HG03565 (cell line): ENCODE data around the gene ADCY6.

ENCODE experiments used
- ATAC-seq: cut with Tn5 transposase; IDR thresholded peaks from one replicate; pipeline ENCODE4 v1.9.1; 2021; ENCODE audit warnings: mild to moderate bottlenecking, moderate library complexity; ENCODE audit not compliant: unreplicated experiment

The ADCY6 gene

DNA sequence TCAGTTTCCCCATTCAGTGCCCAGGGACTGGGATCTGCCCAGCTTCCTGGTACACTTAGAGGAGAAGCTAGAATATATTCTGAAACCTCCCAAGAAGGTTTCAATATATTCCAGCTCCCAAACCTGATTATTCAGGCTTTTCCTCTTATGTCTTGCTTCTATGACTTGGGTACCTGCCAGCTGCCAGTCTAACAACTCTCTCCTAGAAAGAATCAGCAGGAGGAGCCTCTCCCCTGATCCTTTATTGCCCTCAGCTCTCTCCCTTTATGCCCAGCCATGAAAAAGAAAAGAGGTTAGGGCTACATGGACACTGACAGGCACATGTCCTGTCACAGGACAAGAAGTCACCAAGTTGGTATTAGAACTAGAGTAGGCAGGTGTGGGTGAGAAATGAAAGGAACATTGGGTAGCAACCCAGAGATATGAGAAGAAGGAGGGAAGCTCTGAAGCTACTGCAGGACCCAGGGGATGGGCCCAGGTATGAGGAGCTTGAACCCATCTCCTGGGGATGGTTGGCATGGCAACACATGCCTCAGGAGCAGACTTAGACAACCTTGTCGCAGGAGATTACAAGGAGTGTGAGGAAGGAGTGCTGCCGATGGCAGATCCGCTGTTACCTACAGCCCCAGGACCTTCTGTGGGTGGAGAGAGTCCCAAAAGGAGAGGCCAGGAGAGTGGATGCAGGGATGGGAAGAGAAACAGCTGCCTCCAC lies 27.4 kb upstream of the ADCY6 start:
- ATAC-seq, result no peak

DNA sequence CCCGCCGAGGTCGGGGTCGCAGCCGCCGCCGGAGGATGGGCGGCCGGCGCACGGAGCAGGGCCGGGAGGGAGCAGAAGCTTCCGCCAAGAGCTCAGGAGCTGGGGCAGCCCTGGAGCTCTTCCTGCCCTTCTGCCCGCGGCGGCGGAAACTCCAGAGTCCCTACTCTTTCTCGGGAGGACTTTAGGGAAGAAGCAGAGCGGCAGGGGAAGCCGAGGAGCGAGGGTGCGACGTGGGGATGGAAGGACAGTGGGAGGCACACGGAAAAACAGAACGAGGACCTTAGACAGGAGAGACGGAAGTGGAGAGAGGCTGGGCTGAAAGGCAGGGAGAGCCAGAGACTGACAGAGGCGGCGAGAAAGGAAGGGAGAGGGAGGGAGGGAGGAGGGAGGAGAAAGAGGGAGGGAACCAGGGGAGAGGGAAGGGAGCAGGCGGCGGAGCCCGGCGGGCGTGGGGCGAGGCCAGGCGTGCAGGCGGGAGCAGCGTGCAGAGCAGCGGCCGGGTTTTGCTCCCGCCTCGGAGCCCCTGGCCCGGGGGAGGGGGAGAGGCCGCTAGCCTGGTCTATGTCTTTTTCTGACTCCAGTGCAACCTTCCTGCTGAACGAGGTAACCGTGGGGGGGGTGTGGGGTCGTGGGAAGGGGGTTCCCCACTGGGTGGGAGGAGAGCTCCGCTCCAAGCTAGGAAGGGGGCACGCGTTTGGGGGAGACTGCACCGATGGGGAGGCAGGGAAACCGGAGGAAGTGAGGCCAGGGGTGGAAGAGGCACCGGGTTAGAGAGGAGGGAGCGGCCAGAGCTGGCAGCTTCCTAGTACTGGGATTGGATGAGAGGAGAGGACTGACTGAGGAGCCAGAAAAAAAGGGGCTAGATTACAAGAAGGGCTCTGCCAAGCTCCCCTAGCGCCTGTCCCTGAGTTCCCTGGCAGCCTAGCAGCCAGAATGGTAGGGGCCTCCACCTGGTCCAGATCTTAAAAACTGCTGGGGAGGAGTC lies 26.5 kb upstream of the ADCY6 start:
- peak; percentile 5 for ATAC-seq

DNA sequence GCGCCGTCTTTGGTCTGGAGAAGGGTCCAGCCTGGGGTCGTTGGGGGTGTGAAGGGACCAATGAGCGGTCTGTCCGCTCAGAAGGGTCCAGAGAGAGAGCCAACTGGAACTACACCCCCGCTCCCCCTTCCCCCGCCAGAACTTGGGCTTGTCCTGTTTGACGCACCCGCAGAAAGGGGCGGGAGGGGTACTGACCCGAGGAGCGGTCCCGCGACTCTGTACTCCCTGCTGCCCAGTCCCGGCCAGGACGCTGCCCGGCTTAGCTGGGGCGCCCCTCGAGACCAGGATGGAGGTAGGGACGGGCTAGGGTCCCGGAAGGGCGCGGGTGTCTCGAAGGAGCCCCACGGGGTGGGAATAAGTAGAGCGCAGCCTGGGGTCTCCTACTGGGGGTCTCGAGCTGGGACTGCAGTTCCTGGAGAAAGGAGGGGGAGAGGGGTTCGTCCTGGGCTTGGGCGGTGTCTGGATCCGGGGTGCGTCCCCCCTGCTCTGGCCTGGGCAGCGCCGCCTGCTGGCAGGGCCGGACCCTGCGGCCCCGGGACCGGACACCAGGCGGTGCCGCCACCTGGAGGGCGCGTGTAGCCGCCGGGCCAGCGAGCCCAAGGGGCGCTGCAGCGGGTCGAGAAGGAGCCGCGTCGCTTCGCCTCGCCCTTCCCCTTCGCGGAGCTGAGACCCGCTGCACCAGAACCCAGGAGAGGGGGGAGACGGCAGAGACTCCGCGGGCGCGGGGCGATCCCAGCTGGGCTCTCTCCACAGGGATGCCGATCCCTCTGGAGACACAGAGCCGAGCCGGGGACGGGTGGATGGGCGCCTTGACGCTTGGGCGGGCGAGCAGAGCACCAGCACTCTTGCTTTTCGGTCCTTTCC lies 25.6 kb upstream of the ADCY6 start:
- ATAC-seq, result peak; percentile 71

DNA sequence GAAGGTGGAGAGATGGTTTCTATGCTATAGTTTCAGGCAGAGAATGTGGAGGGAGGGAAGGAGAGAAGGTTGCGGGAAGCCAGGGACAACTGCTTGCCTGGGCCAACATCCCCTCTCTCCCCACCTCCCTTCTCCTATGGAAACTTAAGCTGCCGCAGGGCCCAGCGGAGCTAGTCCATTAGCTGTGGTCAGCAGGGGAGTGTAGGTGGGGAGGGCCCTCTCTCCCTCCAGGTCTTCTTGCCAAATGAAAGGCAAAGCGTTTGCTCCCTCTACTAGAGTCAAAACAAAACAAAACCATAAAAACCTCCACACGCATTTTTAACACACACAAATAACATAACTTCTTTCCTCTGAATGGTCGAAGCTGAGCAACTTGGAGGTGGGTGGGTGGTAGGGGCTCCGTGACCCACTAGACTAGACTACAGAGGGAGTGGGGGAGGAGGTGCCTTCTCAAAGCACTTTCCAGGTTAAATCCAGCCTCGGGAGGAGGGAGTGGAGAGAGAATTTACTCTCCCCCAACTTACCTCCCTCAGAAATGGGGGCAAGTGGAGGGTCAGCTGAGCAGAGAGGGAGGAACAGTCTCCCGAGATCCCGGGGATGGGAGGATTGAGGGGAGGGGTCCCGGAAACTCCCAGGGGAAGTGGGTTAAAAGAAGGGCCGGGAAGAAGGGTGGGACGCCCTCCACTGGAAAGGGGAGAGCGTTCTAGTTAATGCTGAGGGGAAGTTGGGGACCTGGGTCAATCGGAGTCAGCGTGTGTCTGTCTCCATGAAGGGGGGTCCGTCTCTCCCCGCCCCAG lies 24.8 kb upstream of the ADCY6 start:
- ATAC-seq, result no peak

DNA sequence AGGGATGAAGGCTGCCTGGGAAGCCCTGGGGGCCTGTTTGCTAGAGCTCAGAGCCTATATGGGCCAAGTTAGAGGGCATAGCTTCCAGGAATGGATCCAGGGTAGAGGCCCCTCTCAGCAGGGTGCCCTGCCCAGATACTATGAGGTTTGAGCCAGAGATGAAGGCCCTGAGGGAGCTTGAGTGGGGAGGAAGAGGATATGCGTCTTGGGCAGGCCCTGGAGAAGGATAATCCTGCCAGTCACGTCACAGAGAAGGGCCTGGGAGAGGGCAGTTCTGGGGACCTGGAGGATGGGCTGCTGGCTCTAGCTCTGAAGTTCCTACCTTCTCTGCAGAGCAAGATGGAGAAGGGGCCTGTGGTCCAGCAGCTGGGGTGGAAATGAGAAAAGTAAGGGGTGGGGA lies 23.5 kb upstream of the ADCY6 start:
- ATAC-seq, result no peak

DNA sequence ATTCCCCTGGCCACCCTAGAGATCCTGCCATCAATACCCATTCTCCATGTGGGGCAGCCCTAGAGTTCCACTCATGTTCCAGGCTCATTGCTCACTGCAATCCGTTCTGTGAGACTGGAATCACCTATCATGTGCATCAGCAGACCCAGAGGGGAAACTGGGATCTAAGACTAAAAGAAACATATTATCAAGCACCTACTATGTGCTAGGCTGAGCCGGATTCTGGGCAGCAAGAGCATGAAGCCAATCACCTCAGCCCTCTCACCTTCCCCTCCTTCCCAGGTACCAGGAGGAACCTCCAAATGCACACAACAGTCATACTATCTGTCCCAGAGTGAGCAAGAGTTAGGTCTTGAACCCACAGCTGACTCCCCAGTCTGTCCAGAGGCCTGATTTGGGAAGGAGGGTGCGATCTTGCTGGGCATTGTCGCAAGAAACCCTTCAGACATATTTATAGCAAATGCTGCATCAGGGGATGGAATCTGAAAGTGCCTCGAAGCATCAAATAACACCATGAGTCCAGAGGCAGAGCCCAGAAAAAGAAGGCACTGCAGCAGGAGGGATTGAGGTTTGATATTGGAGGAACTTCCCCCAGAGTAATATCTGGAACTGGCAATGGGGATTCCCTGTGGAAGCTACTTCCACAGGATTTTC lies 22.7 kb upstream of the ADCY6 start:
- ATAC-seq, result no peak

DNA sequence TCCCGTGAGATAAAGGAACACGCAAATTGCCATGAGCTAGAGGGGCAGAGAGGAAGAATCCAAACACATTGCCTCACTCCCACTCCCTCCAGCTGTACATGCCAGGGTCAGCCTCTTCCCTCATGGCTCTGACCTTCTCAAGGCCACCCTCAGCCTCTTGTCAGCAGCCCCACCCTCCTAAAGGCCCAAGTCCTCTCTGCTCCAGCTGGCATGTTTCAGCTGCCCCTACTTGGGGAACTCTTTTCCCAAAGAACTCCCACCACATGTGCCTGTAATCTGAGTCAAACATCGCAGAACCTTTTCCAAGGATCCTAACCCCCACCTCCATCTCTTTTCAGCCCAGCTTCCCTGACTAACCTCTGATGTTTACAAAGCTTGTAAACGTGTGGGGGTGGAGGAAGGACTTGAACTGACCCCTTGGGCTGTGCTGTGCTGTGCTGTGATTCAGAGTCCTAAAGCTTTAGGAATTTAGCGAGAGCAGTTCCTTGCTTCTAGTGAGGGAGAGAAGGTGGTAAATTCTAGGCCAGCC lies 22.1 kb upstream of the ADCY6 start:
- no peak for ATAC-seq

DNA sequence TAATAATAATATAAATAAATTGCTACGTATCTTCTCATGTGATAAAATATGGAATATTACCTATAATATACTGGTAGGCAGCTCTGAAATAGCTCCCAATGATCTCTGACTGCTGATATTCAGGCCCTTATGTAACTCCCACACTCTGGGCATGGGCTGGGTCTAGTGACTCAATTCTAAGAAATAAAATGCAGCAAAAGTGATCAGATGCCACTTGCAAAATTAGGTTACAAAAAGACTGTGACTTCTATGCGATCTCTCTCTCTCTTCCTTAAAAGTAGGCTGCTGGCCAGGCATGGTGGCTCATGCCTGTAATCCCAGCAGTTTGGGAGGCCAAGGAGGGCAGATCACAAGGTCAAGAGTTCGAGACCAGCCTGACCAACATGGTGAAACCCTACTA lies 19.1 kb upstream of the ADCY6 start:
- ATAC-seq, result no peak

DNA sequence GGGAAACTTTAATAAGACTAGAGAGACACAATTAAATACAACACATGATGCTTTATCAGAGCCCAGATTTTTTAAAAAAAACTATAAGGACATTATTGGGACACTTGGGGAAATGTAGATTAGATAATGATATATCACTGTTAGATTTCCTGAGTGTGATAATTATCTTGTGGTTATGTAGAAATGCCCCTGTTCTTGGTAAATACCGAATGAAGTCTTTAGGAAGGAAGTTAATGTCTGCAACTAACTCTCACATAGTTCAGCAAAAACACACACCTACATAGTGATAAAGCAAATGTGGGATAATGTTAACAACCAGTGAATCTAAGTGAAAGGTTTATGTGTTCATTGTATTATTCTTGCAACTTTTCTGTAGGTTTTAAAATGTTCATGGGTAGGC lies 14.8 kb upstream of the ADCY6 start:
- ATAC-seq, result no peak

DNA sequence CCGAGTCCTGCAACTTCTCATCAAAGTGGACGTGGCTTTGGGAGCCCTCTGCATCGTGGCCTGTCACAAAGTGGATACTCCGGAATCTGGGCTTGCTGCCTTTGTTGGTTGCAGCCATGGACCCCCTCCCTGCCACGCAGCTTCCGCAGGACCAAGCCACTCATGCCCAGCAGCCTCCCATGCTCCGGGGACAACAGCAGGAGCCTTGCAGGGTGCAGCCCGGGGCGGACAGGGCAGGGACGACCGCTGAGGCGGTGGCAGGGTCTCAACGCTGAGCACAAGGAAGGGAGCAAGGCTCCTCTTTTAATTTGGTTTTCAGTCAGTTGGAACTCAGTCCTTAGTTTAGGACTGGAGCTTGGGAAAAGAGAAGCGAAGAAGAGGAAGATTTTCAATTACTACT lies 12.1 kb upstream of the ADCY6 start:
- ATAC-seq, result no peak

DNA sequence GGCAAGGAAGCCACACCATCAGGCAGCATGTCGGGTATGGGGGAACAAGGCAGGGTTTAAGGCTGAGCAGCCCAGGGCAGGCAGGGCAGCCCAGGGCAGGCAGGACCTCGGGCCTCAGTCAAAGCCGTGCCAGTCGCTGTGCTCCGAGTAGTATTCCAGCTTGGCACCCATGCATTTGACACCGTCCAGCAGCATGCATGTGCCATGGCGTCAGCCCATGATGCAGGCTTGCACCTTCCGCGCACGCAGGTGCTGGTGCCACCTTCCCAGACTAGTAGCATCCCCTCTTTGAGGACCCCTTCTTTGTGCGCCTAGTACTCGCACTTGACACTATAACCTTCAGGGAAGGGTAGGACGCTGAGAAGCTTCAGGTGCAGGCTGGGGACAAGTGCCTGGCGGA lies 11.6 kb upstream of the ADCY6 start:
- no peak for ATAC-seq

DNA sequence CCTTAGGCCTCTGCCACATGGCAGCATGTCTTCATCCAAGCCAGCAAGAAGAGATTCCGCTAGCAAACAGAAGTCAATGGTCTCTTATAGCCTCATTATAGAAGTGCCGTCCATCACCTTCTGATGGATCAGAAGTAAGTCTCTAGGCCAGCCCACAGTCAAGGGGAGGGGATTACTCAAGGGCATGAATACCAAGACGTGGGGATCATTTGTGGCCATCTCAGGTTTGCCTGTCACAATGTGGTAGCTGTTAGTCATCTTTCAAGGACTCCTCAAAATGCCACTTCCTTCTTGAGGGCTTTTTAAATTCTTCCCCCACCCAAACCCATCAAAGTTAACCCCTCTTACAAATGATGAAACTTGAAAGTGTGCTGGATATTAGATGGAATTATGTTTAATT lies 8.1 kb upstream of the ADCY6 start:
- ATAC-seq, result no peak

DNA sequence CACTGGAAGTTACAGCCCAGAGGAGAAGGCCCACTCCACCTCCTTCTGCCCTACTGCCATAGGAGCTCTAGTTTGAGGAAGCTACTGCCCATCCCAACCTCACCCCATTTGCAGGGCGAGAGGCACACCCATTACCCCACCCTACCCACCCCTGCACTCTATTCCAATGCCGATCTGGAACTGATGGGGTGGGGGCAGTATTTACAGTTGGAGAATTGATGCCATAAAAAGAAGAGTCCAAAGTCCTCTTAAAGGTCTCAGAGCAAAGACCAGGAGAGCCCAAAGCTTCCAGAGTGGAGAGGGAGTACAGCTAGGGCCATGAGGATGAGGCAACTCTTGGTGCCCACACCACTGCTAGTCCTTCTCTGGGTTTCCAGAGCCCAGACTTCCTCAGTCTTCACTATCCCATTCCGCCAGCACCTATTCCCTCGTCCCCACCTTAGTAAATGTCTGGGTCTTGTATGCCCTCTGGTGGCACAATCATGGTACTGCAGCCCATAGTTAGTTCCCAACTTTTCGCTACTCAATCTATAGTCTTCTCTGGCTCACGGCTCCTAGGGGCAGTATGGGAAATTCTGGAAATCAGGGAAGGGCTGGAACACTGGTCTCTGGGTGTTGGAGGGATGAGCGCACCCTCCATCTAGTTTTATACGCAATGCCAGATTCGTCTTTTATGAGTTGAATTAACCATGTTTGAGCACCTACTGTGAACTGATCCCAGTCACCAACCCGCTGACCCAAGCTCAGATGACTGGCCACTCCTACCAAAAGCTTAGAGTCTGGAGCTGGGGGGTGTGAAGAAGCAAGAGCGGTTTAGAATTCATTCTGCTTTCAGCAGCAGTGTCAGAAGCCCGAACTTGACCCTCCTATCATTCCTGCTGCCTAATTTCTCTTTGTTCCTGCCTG lies 6.9 kb upstream of the ADCY6 start:
- ATAC-seq, result no peak

DNA sequence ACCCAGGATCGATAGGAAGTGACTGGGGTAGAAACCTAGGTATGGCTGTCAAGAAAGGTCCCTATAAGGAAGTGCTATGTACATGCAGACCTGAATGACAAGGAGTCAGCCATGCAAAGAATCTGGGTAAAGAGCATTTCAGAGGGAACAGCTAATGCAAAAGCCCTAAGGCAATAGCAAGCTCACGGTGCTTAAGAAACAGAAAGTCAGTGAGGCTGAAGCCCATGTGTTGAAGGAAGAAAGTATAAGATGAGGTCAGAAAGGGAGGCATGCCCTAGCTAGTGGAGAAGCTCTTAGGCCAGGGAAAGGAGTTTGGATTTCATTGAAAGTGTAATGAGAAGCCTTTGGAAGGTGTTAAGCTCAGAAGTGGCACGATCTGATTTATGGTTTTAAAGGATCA lies 6.0 kb upstream of the ADCY6 start:
- no peak for ATAC-seq

DNA sequence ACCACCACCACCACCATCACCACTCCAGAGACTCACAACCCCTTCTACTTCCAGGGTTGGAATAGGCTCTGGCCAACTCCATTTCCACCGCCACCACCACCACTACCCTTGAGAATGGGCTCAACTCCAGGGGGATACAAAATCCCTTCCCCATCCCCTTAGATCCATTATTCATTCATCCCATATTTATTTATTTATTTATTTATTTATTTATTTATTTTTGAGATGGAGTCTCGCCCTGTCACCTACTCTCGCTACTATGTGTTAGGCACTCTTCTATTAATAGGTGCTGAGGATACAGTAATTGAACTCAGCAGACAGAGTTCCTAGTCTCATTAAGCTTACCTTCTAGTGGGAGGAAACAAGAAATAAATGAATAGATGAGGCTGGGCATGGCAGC lies 4.8 kb upstream of the ADCY6 start:
- ATAC-seq, result no peak

DNA sequence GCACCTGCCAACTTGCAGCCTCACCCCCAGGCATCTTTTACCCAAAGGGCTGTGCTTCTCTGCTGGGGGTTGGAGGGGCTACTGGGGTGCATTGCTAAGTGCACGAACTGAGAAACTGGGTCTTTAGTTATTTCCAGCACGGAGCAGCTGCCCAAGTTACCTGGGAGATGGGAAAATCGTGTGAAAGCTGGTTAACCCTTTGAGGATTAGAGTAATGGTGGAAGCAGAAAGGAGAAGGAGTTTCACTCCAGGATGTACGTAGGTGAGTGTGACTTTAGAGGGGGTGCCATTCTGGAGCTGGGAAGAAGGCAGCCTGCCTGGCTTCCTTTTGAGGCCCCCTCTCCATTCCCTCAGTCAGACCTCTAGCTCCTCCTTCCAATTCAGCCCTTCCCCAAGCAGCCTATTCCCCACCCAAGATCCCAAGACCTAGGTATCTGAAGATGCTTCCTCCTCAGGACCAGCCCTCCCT lies 1.0 kb upstream of the ADCY6 start:
- no peak for ATAC-seq

DNA sequence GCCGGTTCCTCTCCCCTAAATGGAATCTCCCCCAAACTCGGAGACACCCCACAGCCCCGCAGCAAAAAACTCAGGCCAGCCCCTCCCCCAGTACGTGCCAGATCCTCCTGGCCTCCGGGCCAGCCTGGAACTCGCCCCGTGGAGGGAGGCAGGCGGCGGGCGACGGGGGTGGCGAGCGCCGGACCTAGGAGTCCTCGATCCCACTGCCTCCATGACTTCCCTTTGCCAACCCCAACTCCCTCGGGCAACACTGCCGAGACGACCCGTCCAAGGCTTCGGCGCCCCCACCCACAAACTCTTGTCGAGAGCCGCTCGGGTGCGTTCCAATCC lies 400 bp downstream of the ADCY6 start:
- ATAC-seq, result no peak

DNA sequence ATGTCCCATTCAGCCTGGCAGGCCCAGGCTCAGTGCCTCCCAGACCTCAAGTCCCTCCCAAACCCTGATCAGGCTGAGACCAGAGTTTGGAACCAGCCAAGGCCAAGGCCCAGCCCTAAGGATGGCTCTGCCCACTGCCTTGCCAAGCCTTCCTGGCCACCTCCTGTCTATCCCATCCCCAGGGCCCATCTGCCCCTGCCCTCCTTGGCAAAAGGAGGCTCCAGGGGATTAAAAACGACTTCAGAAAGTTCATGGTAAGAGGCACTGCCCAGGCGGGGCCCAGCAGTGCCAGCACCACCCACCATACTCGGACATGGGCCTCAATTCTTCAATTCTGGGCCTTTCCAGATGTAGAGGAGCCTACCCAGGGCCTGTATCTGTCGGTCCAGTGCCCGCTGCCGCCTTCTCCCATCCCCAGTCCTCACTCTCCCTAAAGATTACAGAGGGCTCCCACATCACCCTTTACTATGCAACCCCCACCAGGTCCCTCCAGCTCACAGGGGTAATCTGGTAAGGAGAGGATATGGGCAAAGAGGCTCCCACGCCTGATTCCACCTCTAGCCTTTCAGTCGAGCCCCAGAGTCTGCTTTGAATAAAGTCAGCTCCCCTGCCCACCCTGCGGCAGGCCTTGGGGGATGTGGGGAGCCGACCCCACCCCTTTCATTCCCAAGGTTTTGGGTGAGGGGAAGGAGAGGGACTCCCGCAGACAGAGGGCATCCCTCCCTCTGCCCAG lies 932 bp downstream of the ADCY6 start:
- no peak for ATAC-seq
